Smooth muscle cell (in vitro differentiated cells): Measurements from ENCODE around the gene PIH1D1. TPM values are rescaled to one million over a fixed set of nuclear protein-coding genes. Genes with fewer than 3 reads are reported as not detected.

Experiments
- DNase-seq: peaks from one replicate; lab custom pipeline; 2025; ENCODE audit not compliant: unreplicated experiment; lab: John Stamatoyannopoulos, UW
- H2AFZ ChIP-seq: fragments of 200-600 bp; sonication (generic); 2 replicates; pipeline ENCODE4 v1.6.0; 2016; ENCODE audit warnings: antibody characterized with exemption, low read depth, mild to moderate bottlenecking
- H3F3A ChIP-seq: fragments of 200-600 bp; sonication (generic); 2 replicates; pipeline ENCODE4 v1.6.0; 2017; ENCODE audit warnings: antibody characterized with exemption, low read depth
- H3K27ac ChIP-seq: fragments of 200-600 bp; sonication (generic); 2 replicates; pipeline ENCODE4 v1.5.1; 2016; ENCODE audit warnings: low read depth, mild to moderate bottlenecking
- H3K27me3 ChIP-seq: fragments of 200-600 bp; sonication (generic); 2 replicates; pipeline ENCODE4 v1.6.1; 2016; ENCODE audit warnings: low read depth, mild to moderate bottlenecking
- H3K36me3 ChIP-seq: fragments of 200-600 bp; sonication (generic); 2 replicates; pipeline ENCODE4 v1.5.1; 2016; ENCODE audit warnings: low read depth
- H3K4me1 ChIP-seq: fragments of 200-600 bp; sonication (generic); 2 replicates; pipeline ENCODE4 v1.5.1; 2016; ENCODE audit warnings: low read depth
- H3K4me2 ChIP-seq: fragments of 200-600 bp; sonication (generic); 2 replicates; pipeline ENCODE4 v1.6.0; 2016; ENCODE audit warnings: mild to moderate bottlenecking
- H3K4me3 ChIP-seq: fragments of 200-600 bp; sonication (generic); 2 replicates; pipeline ENCODE4 v1.5.1; 2016; ENCODE audit warnings: mild to moderate bottlenecking
- H3K79me2 ChIP-seq: fragments of 200-600 bp; sonication (generic); 2 replicates; pipeline ENCODE4 v1.6.0; 2016; ENCODE audit warnings: low read depth, mild to moderate bottlenecking
- H3K9ac ChIP-seq: fragments of 200-600 bp; sonication (generic); 2 replicates; pipeline ENCODE4 v1.6.0; 2016; ENCODE audit warnings: low read depth
- H3K9me3 ChIP-seq: fragments of 200-600 bp; sonication (generic); replicated peaks from 2 replicates; pipeline ENCODE4 v1.5.1; 2016; ENCODE audit warnings: low read depth
- H4K20me1 ChIP-seq: fragments of 200-600 bp; sonication (generic); 2 replicates; pipeline ENCODE4 v1.6.0; 2016; ENCODE audit warnings: low read depth
- CTCF ChIP-seq: fragments of 200-600 bp; sonication (generic); IDR thresholded peaks from 2 replicates; pipeline ENCODE4 v1.5.1; 2017; ENCODE audit warnings: borderline replicate concordance, mild to moderate bottlenecking, antibody characterized with exemption; ENCODE audit not compliant: insufficient read depth, poor library complexity, severe bottlenecking
- WGBS: methylation state at CpG from one replicate; pipeline ENCODE4 v1.1.7; 2016; ENCODE audit warnings: low lambda C conversion rate; 5-methylcytosine and 5-hydroxymethylcytosine counted together
- polyA plus RNA-seq: library from polyadenylated mRNA; unstranded; fragments of >200 nt; fragmentation: Nextera tagmentation; extraction: Ambion mirVana; gene quantifications from 2 replicates; pipeline ENCODE4 v1.2.1, GENCODE V29; 2016
- total RNA-seq: library from RNA; depleted of rRNA; stranded (reverse); fragments of >200 nt; gene quantifications from 2 replicates; pipeline ENCODE4 v1.2.3, GENCODE V29; 2014

Gene PIH1D1
- total and polyA plus RNA-seq, 2 experiments from 2014 or later = 77.1 to 89.8 TPM

DNA sequence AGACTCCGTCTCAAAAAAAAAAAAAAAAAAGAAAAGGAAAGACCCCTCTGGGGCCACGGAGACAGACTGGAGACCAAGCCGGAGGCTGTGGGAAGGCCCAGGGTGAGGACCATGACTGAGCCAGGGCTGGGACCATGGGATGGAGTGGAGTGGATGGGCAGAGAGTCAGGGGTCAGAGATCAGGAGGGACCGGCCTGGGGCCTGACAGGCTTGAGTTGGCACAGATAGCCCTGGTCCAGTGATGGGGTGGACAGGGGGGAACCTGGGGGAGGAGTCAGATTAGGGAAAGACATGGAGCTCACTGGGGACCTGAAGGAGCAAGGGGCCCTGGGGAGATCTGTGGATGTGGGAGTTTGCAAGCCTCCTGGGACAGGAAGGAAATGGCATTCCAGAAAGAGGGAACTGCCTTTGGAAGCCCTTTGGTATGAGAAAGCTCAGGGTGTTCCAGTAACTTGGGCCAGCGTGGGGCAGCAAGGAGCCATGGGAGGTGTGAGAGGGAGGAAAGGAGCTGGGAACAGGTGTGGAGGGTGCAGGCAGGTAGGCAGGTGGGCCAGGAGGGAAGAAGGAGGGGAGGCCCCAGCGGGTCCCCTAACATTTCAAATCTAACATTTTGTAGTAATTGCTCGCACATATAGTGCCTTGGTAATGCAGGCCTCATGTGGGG, 29.5 kb upstream of the PIH1D1 start:
- Histone ChIP-seq H3K27me3 (no peaks in the 10 kb centered on the region), H3K27ac (no peak overlapping the region), H2AFZ (no peak overlapping the region), H3K4me2 (no peak overlapping the region), H4K20me1 (no peaks in the 10 kb centered on the region), H3F3A (no peaks in the 10 kb centered on the region), H3K9ac (no peak overlapping the region), H3K36me3 (no peaks in the 10 kb centered on the region), H3K4me3 (no peak overlapping the region), H3K79me2 (no peaks in the 10 kb centered on the region), H3K9me3 (no peaks in the 10 kb centered on the region), H3K4me1 (no peaks in the 10 kb centered on the region)
- TF ChIP-seq CTCF = no peak
- WGBS = 89% methylated on average over 7 of the region's 7 CpGs
- DNase-seq = no peak

DNA sequence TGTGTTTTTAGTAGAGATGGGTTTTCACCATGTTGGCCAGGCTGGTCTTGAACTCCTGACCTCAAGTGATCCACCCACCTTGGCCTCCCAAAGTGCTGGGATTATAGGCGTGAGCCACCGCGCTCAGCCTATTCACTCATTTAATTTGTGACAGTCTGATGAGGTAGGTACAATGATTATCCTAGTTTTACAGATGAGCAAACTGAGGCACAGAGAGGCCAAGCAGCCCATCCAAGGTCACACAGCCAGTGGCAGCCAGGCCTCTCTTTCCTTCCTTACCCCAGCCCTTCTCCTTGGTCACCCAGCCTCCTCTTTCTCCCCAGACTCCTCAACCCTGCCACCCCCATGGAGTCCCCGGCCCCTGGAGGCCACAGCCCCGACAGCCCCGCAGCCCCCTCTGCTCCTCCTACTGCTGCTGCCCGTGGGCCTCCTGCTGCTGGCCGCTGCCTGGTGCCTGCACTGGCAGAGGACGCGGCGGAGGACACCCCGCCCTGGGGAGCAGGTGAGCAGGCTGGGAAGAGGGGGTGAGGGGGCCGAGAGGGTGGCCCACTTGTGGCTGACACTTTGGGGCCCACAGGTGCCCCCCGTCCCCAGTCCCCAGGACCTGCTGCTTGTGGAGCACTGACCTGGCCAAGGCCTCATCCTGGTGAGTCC, 28.5 kb upstream of the PIH1D1 start:
- H3K4me2 ChIP-seq = no peak overlapping the region
- H3K4me3 ChIP-seq = no peak overlapping the region
- TF ChIP-seq CTCF = no peak
- H3K9ac ChIP-seq = no peak overlapping the region
- no peak for DNase-seq
- no peak overlapping the region for H2AFZ ChIP-seq
- H3K27ac ChIP-seq = no peak overlapping the region
- 90% methylated on average over 8 of the region's 14 CpGs for WGBS
- H3K4me1 ChIP-seq = no peaks in the 10 kb centered on the region
- no peaks in the 10 kb centered on the region for H3F3A ChIP-seq
- H3K36me3 ChIP-seq = no peaks in the 10 kb centered on the region
- H3K79me2 ChIP-seq = no peaks in the 10 kb centered on the region
- no peaks in the 10 kb centered on the region for H3K9me3 ChIP-seq
- H4K20me1 ChIP-seq = no peaks in the 10 kb centered on the region
- no peaks in the 10 kb centered on the region for H3K27me3 ChIP-seq

- Histone ChIP-seq H3K4me1 (no peaks in the 10 kb centered on the region), H2AFZ (no peak overlapping the region), H3K27me3 (no peaks in the 10 kb centered on the region), H3F3A (no peaks in the 10 kb centered on the region), H3K79me2 (no peaks in the 10 kb centered on the region), H3K27ac (no peak overlapping the region), H3K4me3 (no peak overlapping the region), H3K4me2 (no peak overlapping the region), H3K9ac (no peak overlapping the region), H4K20me1 (no peaks in the 10 kb centered on the region), H3K9me3 (no peaks in the 10 kb centered on the region), H3K36me3 (no peaks in the 10 kb centered on the region)
- 43% methylated on average over 27 of the region's 27 CpGs for WGBS
- DNase-seq = peak; percentile 17
- peak; percentile 48 for TF ChIP-seq CTCF
Measured at GRCh38 chr19:49475995-49476880, 24.6 kb upstream of the PIH1D1 start.
